ENCODE data around the gene CPNE6. TPM values are rescaled to one million over a fixed set of nuclear protein-coding genes. Genes with fewer than 3 reads are reported as not detected.

The CPNE6 gene
- total RNA-seq, 1 experiment from 2014 or later = not detected

GRCh38 chr14:24080142-24080530 lies 8.8 kb downstream of the CPNE6 start:
- no peak overlapping the region for H2AK5ac ChIP-seq (ENCODE audit: insufficient read length, low read length)
- no peak overlapping the region for H3K18ac ChIP-seq (ENCODE audit: insufficient read length, low read depth, low read length)
- H3K79me1 ChIP-seq (ENCODE audit: insufficient read depth, low read depth, low read length, poor library complexity, severe bottlenecking) = no peaks in the 10 kb centered on the region
- H4K91ac ChIP-seq (ENCODE audit: insufficient read length, low read depth, low read length) = no peak overlapping the region
- Mint-ChIP-seq H3K36me3 (ENCODE audit: insufficient read depth in 1 of 3, low read depth in 3 of 3) (no peaks in the 10 kb centered on the region; a peak in 1 of 7 replicates), H3K9me3 (no peaks in the 10 kb centered on the region), H3K27me3 (ENCODE audit: low read depth) (peaks cover 32% of the 10 kb centered on the region), H3K4me3 (peak overlapping the region; percentile 69 to 81), H3K4me1 (peaks cover 37 to 47% of the 10 kb centered on the region in 2 experiments), H3K27ac (no peak overlapping the region; a peak in 1 of 7 replicates)
- H3K27me3 ChIP-seq (ENCODE audit: insufficient read depth, low read length) = no peaks in the 10 kb centered on the region; the same call in 1 of the 2 replicates
- TF ChIP-seq CTCF (conservative IDR thresholded peaks at IDR 0.05) = no peak
- no peaks in the 10 kb centered on the region for H3K9me3 ChIP-seq (ENCODE audit: control insufficient read depth, low read depth, low read length)
- no peak overlapping the region for H2BK120ac ChIP-seq (ENCODE audit: low read depth, low read length, poor library complexity, severe bottlenecking)
- H3K56ac ChIP-seq (ENCODE audit: insufficient read length, low read depth, low read length) = no peak overlapping the region
- H4K5ac ChIP-seq (ENCODE audit: insufficient read length, low read depth, low read length) = no peak overlapping the region
- H3T11ph ChIP-seq (ENCODE audit: low read length) = no peak overlapping the region
- H2AFZ ChIP-seq (ENCODE audit: low read length) = no peak overlapping the region
- H2BK12ac ChIP-seq (ENCODE audit: insufficient read length, low read depth, low read length) = no peak overlapping the region
- no peak overlapping the region for H3K14ac ChIP-seq (ENCODE audit: insufficient read depth, low read length)
- H3K27ac ChIP-seq (ENCODE audit: insufficient read length, low read depth, low read length) = no peak overlapping the region
- no peak overlapping the region for H3K9ac ChIP-seq (ENCODE audit: extremely low read depth, insufficient read length, low read length)
- H3K4me1 ChIP-seq (ENCODE audit: insufficient read depth, low read length) = peaks cover 5% of the 10 kb centered on the region; the same call in 1 of the 2 replicates
- no peak overlapping the region for H2BK15ac ChIP-seq (ENCODE audit: low read depth, low read length)
- no peak overlapping the region for H4K8ac ChIP-seq (replicated peaks; ENCODE audit: insufficient read length, low read depth, low read length)
- H3K23ac ChIP-seq (ENCODE audit: insufficient read length, low read depth, low read length) = no peak overlapping the region
- H3K23me2 ChIP-seq (ENCODE audit: insufficient read length, low read depth, low read length, poor library complexity, severe bottlenecking) = peaks cover 4% of the 10 kb centered on the region
- DNase-seq = no peak
- no peak overlapping the region for H3K4ac ChIP-seq (ENCODE audit: low read depth, low read length)
- H2BK5ac ChIP-seq (ENCODE audit: insufficient read length, low read length) = no peak overlapping the region
- no CpG with 5 or more reads among the region's 6 CpGs for WGBS (ENCODE audit: extremely low coverage, insufficient read length, low lambda C conversion rate)
- H3K79me2 ChIP-seq (ENCODE audit: insufficient read depth, low read length) = no peaks in the 10 kb centered on the region
- H4K20me1 ChIP-seq (ENCODE audit: control insufficient read depth, insufficient read depth, insufficient read length) = no peaks in the 10 kb centered on the region
- no peak overlapping the region for H2BK20ac ChIP-seq (ENCODE audit: low read depth, low read length, poor library complexity, severe bottlenecking)
- no peak overlapping the region for H3K4me2 ChIP-seq (ENCODE audit: insufficient read depth, insufficient read length, low read length)

All from H9 (cell line).